Activated effector memory CD4-positive, alpha-beta T cell treated with Interleukin-2 at 50 U/mL for 16 hours (primary cell): ENCODE data around the gene TMIE.
"Not testable (repeated sequence)": the region's sequence is repeated elsewhere in the genome, so short reads cannot be mapped to it uniquely, and the experiment has no call there.

ENCODE experiments used
- DNase-seq: peaks from one replicate; pipeline ENCODE4 v3.0.0-alpha.2; 2020

The TMIE gene

GRCh38 chr3:46729038-46729437 lies 27.8 kb downstream of the TMIE start:
- no peak for DNase-seq

DNA sequence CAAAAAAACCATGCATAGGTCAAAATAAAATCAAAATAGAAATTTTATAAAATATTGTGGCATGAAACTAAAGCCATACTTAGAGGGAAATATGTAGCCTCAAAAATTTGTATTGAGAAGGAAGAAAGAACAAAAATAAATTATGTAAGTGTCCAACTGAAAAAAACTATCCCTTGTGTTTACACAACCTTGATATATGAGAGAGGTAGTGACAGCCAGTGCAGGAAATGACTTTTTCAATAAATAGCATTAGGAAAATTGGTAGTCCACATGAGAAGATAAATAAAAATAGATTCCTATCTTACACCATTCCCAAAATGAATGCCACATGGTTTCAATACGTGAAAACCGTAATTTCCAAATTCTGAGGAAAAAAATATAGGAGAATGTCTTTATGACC lies 29.6 kb downstream of the TMIE start:
- DNase-seq, result no peak

DNA sequence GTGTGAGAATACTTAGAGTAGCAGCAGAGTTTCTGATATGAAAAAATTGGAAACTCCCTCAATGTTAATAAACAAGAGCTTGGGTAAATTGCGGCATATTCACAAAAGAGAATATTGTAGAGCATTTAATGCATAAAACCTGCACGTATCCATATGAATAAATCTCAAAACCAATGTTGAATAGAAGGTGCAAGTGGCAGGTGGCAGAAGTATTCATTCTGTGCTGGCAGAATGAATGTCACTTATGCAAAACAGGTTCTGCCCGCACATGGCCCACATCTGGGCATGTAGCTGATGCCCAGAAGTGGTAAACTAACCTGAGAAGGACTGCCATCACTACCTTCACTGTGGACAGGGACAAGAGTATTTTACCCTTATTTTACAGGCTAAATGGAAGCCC lies 30.6 kb downstream of the TMIE start:
- DNase-seq, result no peak

DNA sequence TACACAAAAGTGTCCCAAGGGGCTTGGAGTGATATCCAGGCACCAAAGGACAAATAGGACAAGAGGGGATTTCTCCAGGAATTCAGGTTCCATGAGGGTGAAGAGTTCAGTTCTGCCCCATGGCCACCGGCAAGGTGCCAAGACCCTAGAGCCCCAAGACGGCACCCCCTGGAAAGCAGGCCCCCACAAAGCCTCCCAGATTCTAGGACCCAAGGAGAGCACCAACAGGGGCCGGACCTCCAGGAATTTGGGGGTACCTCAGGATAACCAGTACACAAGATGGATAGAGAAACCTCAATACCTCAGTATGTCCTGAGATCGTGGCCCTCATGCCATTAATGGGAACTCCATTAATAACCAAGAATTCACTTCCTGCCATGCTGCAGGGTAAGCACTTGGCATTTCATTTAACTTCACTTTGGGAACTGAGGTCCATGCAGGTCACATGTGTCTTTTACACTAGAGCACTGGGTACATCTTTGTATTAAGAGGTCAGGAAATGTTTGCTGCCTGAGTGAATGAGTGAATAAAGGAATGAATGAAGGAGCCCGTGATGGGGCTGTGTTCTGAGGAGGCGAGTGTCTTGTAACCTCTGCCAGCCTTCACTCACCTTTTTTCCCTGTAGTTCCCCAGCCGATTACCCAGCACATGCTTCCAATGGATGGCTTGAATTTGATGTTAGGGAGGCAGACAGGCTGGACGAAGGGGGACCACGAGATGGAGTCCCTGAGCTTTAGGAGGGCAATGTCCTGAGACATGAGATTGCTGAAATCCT lies 32.0 kb downstream of the TMIE start:
- DNase-seq, result no peak

DNA sequence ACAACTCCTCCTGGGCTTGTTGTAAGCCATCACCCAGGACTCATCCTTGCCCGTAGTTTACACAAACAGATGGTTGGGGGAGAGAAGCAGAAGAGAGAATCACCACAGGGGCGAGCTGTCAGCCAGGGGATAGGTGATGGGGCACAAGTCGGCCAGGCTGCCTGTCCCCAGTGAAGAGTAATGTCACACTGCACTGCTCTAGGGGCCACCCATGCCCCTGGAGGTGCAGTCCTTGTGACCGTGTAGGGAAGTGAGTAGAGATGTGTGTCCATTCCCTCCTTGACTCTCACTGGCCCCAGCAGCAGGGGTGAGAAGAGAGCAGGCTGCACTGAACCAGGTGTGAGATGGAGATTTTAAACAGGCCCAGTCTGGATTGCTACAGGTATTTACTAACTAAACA lies 33.6 kb downstream of the TMIE start:
- DNase-seq, result no peak

GRCh38 chr3:46736006-46736872 lies 35.0 kb downstream of the TMIE start:
- no peak for DNase-seq

GRCh38 chr3:46737329-46737731 lies 36.1 kb downstream of the TMIE start:
- no peak for DNase-seq

GRCh38 chr3:46739565-46739964 lies 38.4 kb downstream of the TMIE start:
- DNase-seq, result not testable (repeated sequence)

DNA sequence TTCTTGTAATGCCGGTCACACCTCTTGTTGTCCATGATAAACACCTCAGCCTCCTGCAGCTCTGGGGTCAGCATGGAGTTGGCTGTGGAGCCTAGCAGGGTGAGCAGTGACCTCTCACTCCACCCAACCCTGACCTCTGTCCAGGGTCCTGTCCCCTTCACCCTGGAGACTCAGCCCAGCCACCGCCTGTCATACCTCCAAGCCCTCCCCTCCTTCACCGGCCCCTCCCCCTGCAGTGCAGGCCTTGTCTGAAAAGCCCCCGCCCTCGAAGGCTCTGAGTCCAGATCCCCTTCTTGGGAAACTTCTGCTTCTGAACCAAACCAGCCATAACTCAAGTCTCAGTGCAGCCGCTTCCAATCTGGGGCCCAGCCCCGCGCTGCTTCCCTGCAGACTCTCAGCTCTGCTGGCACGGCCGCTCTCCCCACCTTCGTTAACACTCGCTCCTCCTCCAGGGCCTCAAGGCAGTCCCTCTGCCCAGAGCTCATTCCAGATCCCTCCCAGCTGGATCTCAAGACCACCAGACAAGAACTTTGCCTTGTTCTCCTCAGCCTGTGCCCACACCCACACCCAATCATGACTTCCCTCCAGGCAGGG lies 41.9 kb downstream of the TMIE start:
- DNase-seq, result no peak

- no peak for DNase-seq
These were observed 45.5 kb downstream of the TMIE start for GRCh38 chr3:46746711-46747110.

GRCh38 chr3:46748170-46748569 lies 47.0 kb downstream of the TMIE start:
- DNase-seq, result no peak

DNA sequence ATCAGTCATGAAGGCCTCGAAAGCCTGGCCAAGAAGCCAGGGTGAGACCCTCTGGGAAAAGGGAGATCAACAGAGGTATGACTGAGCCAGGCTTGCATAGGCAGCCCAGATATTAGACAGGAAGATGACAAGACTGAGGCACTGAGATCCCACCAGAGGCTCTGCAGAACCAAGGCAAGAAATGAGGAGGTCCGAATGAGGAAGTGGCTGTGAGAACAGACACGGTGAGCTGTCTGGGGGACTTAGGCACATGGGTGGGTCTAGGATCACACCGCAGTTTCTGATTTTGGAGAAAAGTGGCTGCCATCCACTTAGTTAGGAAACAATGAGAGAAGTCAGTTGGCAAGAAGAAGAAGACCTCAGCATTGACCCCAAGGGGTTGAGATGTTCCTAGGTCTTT lies 47.9 kb downstream of the TMIE start:
- DNase-seq, result no peak

- no peak for DNase-seq
These were observed 49.4 kb downstream of the TMIE start for GRCh38 chr3:46750555-46751038.

- not testable (repeated sequence) for DNase-seq
These were observed 51.9 kb downstream of the TMIE start for GRCh38 chr3:46753127-46753526.

- no peak for DNase-seq
These were observed 54.5 kb downstream of the TMIE start for GRCh38 chr3:46755646-46756045.

DNA sequence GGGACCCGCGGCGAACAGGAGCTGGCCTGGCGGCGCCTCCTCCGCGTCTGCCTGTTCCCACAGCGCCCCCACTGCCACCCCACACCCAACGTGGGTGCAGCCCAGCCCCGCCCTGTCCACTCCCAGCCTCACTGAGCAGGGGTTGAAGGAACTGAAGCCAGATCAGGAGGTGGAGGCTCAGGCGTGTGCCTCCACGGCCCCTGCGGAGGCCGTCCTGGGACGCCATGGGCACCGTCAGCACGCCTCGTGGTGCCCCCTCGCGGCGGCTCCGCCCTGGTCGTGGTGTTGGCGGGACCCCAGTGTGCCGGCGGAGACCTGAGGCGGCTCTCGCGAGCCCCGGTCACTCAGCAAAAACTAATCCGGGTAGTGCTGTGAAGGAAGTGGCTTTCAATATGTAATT lies 55.5 kb downstream of the TMIE start:
- DNase-seq, result no peak

GRCh38 chr3:46759239-46760167 lies 58.3 kb downstream of the TMIE start:
- no peak for DNase-seq
